ENCODE data around the gene ANLN.
A peak's percentile ranks its signal among the peaks of the same experiment; 100 is the strongest.
"Not testable (repeated sequence)": the region's sequence is repeated elsewhere in the genome, so short reads cannot be mapped to it uniquely, and the experiment has no call there.

The ANLN gene

DNA sequence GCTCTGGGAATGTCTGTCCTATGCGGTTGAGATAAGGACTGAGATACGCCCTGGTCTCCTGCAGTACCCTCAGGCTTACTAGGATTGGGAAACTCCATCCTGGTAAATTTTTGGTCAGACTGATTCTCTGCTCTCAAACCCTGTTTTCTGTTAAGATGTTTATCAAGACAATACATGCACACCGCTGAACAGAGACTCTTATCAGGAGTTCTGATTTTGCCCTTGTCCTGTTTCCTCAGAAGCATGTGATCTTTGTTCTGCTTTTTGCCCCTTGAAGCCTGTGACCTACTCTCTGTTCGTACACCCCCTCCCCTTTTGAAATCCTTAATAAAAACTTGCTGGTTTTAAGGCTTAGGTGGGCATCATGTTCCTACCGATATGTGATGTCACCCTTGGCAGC, 76.3 kb downstream of the ANLN start:
- DNase-seq (ENCODE audit: low spot score), result not testable (repeated sequence)

DNA sequence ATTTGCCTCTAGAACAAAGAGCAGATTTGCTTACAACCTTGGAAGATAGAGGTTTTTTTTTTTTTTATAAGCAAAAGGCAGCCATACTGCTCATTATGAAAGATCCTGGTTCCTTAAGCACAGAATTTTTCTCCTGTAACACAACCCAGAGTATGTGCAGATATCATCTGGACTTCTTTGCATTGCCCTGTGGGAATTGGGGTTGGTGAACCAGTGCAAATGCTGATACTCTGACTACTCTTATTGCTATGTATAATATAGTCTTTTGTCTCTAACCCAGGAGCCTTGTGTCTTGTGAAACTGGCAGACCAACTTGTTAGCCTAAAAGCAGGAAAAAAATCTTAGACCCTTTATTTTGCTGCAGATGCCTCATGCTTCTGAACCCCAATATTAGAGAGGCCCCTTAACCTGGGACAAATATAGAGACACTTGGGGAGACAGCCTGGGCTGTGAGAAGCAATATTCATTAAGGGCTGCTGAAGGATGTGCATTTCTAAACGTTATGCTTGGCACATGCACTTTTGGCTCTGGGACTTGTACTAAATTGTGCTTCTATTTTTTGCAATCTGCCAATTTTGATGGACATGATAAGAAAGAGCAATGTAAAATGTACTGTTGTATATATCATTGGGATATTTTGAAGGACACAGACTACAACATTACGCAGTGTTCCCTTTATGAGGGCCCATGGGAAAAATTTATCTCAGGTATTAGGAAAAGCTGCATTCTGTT, 78.9 kb downstream of the ANLN start:
- DNase-seq (ENCODE audit: low spot score), result no peak

DNA sequence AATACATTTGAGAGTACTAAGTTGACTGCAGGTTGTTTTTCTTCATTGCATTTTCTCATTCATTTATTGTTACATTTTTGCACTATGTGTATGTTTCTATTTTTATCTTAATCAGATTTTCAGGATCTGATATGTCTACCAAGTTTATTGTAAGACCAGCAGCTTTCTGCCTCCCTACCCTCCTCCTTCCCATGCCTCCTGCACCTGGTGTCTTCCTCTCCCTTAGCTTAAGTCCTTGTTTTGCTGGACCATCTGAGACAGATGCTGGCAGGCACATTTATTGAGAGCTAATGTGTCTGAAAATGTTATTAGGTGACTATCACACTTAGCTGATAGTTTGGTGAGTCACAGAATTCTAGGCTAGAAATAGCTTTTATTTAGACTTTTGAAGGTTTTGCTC, 79.6 kb downstream of the ANLN start:
- no peak for DNase-seq (ENCODE audit: low spot score)

DNA sequence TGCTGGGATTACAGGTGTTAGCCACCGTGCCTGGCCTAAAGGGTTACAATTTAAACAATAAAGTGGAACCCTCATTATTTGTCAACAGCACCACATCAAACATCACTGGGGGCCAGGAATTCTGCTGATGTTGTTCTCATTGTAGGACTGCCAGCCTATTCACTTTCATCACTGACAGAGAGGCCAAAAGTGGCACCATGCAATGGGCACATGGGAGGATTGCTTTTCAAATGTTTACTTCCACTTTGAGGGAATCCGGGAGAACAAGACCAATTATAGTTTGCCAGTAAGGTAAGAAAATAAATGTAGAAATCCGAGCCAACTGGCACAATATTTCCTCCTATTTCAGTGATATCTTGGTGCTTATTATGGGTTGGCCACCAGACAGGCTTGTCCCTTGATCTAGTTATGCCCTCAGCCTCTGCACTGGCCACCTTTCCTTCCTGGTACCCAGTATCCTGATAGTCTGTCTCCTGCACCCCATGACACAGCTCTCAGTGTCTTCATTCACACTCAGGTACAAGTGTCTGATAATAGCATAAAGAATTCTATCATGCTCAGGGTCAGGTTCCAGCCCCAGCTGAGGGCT, 82.6 kb downstream of the ANLN start:
- no peak for DNase-seq (ENCODE audit: low spot score)

DNA sequence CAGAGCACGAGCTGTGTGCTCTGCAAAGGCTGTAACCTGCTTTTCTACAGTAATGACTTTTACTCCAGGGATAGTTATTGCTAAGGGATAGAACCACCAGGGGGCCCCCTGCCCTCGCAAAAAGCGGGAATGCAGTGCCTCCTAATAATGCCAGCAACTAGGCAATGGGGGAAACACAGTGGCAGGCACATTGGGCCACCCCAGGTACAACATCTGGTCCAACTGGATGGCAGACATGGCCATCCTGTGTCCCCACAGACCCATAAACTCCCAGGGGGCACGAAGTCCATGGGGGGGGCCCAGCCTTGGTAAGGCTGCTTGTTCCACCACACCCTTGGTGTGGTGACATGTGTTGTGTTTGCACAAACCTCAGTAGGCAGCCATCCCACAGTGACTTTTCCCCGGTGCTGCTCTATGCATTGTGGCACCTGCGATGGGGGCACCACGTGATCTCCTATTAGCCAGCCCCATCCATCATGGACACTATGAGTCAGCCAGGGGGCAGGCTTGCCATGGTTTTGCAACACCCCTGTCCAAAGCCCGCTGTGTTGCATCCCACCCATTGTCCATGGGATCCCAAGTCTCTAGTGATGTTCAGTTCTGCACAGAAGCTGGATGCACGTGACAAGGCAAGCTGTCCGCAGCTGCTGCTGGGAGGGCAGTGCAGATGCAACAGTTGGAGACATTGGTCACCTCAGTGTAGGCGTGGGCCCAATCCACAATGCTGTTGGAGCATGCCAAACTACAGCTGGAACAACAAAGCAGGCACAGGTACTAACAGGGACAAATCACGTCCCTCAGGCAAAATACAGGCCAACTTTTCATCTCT, 84.0 kb downstream of the ANLN start:
- peak; percentile 51 for DNase-seq (ENCODE audit: low spot score)

DNA sequence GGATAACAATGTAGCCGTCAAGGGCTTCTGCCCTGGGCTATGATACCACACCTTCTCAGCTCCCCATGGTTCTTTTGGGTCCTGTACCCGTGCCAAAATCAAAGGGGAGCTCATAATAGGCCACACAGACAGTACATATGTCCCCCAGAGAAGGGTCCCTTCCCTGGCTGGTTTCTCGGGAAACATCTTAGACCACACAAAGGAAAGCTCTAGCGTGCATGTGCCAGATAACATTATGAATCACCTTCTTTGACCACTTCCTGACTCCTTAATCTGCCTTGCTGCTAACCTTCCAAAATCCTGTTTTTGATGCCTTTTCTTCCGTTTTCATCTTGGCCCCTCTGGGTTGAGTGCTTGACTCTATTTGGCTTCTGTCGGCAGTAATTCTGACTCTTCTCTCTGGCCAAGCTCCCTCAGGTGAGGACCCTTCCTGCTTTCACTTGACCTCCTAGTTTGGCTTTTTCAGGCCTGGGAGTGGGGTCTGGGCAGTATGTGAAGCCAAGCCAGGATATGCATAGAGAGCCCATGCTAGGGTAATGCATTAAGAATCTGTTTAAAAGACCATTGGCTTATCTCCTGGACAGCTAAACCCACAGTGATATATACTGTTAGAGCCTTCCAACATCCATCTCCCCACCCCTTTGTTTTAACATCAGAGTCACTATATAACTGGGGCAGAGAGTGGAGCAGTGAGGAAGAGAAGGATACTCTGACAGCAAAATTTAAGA, 84.8 kb downstream of the ANLN start:
- DNase-seq (ENCODE audit: low spot score), result no peak

DNA sequence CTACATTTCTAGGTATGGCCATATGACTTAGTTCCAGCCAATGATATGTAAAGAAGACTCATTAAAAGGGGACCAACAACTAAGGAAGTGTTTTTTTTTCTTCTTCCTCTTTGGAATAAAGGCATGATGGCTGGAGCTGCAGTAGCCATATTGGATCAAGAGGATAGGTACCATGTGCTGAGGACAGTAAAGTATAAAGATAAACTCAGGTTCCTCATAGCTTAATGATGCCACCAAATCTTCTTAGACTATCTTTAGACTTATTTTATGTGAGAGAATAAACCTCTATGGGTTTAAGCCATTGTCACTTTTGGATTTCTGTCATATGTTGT, 85.3 kb downstream of the ANLN start:
- DNase-seq (ENCODE audit: low spot score), result no peak

DNA sequence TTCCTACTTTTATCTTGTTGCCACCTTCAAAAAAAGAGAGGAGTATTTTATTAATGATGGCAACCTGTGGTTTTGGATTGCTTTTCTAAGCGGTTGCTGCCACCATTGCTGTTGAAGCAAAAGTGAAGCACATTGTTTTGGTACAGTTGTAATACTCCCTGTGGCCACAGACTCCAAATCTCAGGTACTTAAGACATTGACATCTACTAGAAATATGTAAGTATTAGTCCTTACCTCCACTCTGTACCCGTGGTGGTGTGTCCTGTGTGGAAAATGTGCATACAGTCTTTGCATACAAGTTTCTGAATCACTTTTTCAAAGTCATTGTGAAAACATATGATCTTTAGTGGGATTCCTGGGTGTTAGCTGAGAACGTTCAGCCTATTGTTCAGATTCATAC, 85.7 kb downstream of the ANLN start:
- no peak for DNase-seq (ENCODE audit: low spot score)

DNA sequence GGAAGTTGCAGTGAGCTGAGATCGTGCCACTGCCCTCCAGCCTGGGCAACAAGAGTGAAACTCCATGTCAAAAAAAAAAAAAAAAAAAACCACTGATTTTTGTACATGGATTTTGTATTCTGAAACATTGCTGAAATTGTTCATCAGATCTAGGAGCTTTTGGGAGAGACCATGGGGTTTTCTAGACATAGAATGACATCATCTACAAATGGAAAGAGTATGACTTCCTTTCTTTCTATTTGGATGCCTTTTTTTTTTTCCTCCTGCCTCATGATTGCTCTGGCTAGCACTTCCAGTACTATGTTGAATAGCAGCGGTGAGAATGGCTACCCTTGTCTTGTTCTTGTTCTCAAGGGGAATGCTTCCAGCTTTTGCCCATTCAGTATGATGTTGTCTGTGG, 89.1 kb downstream of the ANLN start:
- no peak for DNase-seq (ENCODE audit: low spot score)

DNA sequence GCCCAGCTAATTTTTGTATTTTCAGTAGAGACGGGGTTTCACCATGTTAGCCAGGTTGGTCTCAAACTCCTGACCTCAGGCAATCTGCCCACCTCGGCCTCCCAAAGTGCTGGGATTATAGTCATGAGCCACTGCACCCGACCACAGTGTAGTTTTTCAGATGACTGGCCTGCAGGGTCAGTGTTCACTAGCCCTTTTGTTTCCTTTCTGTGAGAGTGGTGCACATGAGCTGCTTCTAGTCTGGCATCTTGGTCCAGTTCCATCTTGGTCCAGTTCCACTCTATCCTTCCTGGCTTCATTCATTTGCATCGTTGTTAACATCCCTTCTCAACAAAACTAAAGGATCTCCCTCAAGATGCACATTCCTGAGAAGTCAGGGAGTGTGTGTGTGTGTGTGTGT, 94.2 kb downstream of the ANLN start:
- DNase-seq (ENCODE audit: low spot score), result not testable (repeated sequence)

DNA sequence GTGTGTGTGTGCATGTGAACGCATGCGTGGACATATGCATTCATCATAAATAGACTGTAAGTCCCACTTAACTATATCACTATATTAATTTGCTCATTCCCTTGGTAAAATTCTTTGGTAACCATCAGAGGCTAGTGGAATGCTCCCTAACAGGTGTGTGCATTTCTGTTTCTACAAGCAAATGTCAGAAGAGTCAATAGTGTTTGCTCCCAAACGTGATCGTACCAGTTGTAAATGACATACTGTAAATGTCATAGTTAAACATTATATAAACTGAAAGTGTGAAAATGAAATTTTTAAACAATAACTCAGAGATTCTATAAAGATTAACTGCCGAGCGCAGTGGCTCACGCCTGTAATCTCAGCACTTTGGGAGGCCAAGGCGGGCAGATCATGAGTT, 94.6 kb downstream of the ANLN start:
- no peak for DNase-seq (ENCODE audit: low spot score)

DNA sequence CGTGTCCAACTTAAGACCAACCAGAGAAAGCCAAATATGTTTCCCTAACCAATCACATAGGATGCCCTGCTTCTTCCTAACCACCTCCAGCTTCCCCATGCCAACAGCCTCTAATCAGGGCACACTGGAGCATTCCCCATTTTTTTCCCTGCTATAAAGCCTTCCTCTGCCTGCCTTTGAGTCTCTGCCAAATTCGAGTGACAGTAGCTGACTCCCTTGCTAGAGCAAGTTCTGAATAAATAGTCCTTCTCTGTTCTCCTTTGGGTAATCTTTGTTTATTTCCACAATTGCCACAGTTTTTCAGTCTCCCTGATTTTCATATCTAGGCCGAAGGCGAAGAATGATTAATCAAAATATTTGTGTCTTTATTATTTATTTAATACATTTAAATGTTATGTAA, 96.7 kb downstream of the ANLN start:
- DNase-seq (ENCODE audit: low spot score), result no peak

DNA sequence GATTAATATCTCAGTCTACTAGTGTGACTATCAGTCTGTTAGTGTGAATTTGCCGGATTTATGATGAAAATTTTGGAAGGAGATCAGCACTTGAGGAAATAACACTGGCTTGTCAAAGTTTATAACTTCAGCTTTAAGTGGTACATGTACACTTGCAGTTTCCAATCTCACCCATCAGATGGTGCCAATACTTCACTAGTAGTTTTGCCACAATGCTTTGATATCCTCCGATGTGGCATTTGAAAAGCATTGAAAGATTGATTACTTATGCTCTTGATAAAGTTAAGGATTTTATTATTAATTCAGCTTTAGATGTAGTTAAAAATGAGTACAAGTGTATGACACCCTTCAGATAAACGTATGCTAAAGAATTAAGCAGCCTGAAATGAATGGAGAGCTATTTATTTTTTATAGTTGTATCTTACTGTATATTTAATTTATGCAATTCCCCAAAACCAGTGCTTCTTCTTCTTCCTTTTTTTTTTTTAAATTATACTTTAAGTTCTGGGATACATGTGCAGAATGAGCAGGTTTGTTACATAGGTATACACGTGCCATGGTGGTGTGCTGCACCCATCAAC, 98.2 kb downstream of the ANLN start:
- peak; percentile 35 for DNase-seq (ENCODE audit: low spot score)

DNA sequence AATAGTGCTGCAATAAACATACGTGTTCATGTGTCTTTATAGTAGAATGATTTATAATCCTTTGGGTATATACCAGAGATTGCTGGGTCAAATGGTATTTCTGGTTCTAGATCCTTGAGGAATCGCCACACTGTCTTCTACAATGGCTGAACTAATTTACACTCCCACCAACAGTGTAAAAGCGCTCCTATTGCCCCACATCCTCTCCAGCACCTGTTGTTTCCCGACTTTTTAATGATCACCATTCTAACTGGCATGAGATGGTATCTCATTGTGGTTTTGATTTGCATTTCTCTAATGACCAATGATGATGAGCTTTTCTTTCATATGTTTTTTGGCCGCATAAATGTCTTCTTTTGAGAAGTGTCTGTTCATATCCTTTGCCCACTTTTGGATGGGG, 99.0 kb downstream of the ANLN start:
- DNase-seq (ENCODE audit: low spot score), result not testable (repeated sequence)

DNA sequence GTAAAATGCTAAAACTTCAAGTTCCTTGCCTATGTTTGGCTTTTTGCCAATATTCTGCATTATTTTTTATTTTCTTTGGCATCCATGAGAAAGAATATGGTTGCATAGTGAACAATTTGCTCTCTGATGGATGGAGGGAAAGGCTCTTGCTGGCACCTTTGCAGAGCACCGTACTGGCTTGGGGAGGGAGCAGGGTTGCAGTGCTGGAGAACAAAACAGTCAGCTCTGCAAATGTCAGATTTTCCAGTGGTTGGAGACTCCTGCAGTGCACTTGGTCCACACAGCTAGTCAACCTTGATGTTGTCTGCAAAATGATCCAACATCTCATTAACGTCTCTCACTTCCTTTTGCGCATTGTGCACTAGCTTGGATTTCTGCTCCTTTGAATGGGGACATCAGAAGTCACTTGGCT, 100.8 kb downstream of the ANLN start:
- no peak for DNase-seq (ENCODE audit: low spot score)

DNA sequence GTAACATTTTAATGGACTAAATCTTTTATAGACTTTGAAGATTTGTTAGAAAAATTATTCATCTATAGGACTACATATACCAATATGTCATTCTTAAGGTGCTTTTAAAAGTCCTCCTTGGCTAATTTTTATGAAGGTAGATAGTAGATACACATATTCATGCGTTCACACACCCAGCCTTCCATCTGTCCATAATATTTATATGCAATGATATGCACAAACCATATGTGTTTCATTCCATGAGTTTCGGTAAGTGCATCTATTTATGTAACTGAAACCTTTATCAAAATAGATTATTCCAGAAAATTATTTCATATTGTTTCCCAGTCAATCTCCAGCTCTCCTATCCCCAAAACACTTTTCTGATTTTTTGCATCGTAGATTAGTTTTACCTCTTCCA, 101.7 kb downstream of the ANLN start:
- DNase-seq (ENCODE audit: low spot score), result no peak

DNA sequence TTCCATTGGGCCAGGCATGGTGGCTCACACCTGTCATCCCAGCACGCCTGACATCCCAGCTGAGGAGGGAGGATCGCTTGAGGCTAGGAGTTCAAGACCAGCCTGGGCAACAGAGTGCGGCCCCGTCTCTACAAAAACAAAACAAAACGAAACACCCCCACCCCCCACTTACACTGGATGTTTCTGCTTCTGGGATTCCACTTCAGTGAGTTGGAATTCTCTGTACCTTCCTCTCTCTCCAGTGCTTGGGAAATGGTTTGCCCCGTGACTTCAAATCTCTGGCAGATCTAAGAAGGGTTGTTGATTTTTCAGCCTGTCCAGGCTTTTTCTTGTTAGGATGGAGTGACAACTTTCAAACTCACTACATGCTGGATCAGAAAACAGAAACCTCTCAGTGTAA, 106.9 kb downstream of the ANLN start:
- DNase-seq (ENCODE audit: low spot score), result no peak

DNA sequence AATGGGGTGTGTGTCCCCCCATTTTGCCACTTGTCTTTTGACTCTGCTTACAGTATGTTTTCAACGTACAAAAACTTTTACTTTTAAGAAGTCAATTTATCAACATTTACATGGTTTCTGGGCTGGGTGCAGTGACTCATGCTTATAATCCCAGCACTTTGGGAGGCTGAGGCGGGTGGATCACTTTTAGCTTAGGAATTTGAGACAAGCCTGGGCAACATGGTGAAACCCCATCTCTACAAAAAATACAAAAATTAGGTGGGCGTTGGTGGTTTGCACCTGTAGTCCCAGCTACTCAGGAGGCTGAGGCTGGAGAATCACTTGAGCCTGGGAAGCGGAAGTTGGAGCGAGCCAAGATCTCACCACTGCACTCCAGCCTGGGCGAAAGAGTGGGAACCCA, 107.5 kb downstream of the ANLN start:
- not testable (repeated sequence) for DNase-seq (ENCODE audit: low spot score)

DNA sequence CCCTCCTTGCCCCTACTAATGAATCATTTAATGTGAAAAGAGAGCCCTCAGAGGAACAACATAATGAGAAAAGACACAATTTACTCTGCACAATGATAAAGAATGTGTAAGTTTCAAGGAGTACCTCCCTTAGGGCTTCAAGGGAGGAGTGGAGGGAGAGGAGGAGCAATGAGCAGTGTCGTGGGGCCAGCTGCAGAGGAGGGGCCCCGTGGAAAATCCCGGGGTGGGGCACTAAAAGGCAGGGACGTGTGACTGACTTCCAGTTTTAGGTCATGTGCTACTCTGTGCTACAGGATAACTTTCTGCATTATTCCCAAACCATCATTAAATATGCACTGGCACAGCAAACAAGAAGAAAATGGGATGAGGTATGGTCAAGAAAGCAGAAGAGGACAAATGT, 108.1 kb downstream of the ANLN start:
- no peak for DNase-seq (ENCODE audit: low spot score)

All from HuH-7 (cell line).